ENCODE data around the gene NANOS1.

DNA sequence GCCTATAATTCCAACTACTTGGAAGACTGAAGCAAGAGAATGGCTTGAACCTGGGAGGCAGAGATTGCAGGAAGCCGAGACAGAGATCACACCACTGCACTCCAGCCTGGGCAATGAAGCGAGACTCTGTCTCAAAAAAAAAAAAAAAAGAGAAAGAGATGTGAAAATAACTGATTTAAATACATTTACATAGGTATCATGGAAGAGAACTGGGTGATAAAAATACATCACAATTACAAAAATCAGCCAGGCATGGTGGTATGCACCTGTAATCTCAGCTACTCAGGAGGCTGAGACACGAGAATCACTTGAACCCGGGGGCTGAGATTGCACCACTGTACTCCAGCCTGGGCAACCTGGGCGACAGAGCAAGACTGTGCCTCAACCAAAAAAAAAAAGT lies 19.8 kb downstream of the NANOS1 start:
- TF ChIP-seq, protein P1, sequence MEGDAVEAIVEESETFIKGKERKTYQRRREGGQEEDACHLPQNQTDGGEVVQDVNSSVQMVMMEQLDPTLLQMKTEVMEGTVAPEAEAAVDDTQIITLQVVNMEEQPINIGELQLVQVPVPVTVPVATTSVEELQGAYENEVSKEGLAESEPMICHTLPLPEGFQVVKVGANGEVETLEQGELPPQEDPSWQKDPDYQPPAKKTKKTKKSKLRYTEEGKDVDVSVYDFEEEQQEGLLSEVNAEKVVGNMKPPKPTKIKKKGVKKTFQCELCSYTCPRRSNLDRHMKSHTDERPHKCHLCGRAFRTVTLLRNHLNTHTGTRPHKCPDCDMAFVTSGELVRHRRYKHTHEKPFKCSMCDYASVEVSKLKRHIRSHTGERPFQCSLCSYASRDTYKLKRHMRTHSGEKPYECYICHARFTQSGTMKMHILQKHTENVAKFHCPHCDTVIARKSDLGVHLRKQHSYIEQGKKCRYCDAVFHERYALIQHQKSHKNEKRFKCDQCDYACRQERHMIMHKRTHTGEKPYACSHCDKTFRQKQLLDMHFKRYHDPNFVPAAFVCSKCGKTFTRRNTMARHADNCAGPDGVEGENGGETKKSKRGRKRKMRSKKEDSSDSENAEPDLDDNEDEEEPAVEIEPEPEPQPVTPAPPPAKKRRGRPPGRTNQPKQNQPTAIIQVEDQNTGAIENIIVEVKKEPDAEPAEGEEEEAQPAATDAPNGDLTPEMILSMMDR (IDR thresholded peaks at IDR 0.05; ENCODE audit: low read depth, low read length): no peak
- TF ChIP-seq, protein P2, sequence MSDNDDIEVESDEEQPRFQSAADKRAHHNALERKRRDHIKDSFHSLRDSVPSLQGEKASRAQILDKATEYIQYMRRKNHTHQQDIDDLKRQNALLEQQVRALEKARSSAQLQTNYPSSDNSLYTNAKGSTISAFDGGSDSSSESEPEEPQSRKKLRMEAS (IDR thresholded peaks at IDR 0.05; ENCODE audit: low read depth, low read length): no peak

Data from NB4 (cell line).